Activated CD8-positive, alpha-beta memory T cell treated with anti-CD3 and anti-CD28 coated beads for 24 hours (primary cell): ENCODE measurements around the gene RBMS3.

Experiments used
- DNase-seq: peaks from one replicate; pipeline ENCODE4 v3.0.0-alpha.2; 2020

Gene RBMS3

DNA sequence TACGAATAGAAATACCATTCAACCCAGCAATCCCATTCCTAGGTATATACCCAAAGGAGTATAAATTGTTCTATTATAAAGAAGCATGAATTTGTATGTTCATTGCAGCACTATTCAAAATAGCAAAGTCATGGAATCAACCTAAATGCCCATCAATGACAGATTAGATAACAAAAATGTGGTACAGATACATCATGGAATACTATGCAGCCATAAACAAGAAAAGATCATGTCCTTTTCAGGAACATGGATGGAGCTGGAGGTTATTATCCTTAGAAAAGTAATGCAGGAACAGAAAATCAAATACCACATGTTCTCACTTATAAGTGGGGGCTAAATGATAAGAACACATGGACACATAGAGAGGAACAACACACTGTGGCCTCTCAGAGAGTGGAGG, 571.9 kb downstream of the RBMS3 start:
- no peak for DNase-seq

DNA sequence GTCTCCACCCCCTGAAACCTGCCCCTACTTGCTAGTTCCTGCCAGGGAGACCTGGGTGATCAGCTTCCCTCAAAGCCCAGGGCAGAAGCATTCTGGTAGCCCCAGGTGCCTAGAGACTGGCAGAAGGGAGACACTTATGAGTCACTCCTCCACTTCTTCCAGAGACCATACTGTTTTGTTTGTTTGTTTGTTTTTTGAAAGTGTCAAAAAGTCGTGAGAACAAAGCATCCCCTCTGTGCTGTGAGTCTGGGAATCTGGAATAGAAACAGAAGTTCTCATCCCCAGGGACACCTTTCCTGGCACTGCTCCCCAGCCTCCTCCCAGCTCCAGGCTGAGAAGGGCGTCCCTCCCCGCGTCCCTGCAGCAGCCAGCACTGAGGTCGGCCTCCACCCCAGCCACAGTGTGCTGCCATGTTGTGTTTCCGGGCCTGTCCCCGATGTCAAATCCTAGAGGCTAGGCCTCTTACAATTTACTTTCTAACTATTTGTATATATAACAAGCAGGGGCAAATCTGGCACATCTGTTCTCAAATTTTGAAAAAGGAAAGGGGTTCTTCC, 573.0 kb downstream of the RBMS3 start:
- no peak for DNase-seq

DNA sequence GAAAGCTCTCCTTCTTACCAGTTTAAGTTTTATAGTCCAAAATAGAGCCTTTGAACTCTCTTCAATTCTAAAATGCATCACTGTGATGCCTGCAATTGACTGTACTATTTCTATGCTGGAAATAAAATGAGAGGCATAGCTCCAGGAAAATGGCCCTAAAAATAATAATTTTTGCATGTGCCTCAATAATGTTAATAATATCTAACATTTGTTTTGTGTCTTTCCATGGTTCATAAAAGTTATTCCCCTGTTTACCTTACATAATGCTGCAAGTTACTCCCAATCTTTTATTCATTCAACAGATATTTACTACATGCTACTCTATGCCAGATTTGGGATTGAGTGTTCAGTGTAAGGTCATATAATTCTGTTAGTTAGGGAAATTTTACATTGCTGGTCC, 574.0 kb downstream of the RBMS3 start:
- DNase-seq, result no peak

DNA sequence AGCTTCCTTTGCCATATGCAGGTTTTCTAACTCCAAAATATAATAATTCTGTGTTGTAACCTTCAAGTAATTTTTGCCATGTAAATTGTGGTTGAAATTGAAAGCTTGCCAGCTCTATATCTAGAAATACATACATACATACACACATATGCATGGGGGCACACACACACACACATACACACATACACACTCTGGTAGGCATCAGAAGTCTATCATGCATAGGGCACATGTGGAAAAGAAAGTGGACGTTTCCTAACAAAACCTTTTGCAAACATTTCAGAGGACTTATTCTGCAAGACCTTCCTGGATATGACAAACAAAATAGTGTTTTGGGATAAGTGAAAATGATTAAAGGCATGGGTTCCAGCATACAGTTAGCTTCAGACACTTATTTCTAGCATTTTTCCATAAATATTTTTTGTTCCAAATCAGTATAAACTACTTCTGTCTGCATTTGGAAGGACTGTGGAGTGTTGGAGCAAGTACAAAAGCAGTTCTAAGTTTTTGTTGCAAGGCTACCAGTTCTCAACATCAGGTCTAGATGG, 578.9 kb downstream of the RBMS3 start:
- no peak for DNase-seq

DNA sequence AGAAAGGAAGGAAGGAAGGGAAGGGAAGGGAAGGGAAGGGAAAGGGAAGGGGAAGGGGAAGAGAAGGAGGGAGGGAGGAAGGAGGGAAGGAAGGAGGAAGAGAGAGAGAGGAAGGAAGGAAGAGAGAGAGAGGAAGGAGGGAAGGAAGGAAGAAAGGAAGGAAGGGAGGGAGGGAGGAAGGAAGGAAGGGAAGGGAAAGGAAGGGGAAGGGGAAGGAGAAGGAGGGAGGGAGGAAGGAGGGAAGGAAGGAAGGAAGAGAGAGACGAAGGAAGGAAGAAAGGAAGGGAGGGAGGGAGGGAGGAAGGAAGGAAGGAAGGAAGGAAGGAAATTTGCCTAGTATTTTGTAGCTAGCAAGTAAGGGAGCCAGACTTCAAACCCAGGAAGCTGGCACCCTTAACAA, 583.9 kb downstream of the RBMS3 start:
- DNase-seq, result no peak

DNA sequence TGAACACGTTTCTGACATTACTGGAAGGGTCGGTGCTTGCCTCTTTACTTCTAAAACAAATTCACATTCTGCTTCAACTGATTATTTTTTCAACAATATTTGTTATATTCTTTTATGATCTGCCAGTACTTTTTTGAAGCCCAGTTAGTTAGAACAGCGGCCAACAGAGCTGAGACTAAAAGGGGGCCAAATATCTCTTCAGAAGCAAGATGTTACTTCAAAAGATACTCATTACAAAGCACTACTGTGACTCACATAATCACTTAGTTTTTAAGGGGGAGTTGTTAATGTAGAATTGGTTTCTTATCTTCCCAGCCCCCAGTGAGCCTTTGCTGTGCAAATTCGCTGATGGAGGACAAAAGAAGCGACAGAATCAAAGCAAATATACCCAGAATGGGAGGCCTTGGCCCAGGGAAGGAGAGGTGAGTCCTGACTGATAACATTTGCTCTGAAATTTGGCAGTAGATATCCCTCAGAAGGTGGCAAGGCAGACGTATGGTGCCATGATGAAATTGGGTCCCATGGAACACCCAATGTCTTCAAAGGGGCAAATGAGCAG, 587.8 kb downstream of the RBMS3 start:
- DNase-seq, result no peak

DNA sequence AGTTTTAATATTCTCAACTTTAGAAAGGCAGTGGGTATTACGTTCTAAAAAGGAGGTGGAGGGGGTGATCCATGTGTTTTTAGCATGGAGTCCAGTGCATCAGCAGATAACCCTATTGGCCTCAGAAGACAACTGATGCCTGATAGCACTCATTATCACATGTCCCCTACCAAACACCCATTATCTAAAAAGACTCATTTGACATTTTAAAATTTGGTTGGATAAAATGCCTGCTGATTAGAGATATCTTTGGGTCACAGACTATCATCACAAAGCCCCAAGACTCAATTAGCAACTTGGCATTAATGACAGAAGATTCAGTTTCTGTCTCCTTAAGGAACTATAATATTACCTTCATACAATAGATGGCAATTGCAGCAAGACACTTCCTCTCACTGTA, 589.3 kb downstream of the RBMS3 start:
- no peak for DNase-seq

DNA sequence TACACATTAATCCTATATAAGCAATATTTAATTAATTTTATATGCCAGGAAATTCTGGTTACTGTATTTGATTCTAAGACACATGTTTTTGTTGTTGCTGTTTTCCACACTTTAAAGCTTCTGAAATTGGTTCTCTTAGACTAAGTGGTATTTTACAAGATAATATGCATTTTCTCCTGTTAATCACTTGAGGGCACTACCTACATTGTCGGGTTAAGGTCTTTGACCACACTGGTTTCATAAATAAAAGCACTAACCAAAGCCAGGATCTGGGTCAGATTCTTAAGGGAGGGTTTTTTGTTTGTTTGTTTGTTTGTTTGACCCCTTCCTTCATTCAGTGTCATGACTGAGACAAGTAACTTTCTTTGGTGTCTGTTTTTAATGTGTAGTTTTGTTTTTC, 590.2 kb downstream of the RBMS3 start:
- no peak for DNase-seq

DNA sequence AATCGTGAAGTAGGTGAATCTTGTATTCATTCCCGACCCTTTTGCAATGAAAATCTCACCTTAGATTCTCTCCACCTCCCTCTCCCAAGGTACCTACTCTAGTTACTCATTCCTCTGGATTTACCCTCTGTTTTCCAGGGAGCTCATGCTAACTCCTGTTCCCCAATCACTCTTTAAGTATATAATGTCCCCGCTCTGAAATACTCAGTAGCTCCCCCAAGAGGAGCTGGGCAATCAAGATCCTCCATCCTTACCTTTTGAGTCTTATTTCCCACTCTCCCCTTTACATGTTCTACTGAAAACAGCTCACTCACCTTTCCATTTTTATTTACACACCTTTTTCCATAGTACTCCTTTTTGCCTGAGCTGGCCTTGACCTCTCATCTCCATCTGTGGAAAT, 599.9 kb downstream of the RBMS3 start:
- no peak for DNase-seq

DNA sequence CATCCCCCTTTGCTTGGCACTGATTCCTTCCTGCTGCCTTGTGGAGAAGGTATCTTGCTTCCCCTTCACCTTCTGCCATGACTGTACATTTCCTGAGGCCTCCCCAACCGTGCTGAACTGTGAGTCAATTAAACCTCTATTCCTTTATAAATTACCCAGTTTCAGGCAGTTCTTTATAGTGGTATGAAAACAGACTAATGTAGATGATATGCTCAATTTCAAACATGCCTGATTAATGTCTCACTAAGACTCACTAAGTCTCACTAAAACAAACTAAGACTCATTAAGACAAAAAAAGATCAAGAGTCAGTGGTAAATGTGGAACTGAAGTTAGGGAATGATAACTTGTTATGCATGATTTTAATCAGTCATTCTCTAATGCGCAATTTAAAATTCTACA, 606.6 kb downstream of the RBMS3 start:
- no peak for DNase-seq

DNA sequence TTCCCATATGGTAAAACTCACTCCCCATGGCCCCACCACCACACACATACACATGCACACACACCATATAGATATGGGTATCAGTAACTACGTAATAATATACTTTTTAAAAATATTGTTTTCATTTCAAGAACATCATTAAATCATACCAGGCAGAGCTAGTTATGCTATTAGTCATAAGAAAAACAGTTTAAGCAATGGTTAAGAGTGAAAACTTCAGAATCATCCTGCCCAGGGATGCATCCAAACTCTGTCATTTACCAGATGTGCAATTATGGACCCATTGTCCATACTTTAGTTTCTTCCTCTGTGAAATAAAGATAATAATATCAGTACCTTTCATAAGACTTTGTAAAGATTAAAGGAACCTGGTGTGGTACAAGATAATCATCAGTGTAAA, 608.3 kb downstream of the RBMS3 start:
- DNase-seq, result no peak

DNA sequence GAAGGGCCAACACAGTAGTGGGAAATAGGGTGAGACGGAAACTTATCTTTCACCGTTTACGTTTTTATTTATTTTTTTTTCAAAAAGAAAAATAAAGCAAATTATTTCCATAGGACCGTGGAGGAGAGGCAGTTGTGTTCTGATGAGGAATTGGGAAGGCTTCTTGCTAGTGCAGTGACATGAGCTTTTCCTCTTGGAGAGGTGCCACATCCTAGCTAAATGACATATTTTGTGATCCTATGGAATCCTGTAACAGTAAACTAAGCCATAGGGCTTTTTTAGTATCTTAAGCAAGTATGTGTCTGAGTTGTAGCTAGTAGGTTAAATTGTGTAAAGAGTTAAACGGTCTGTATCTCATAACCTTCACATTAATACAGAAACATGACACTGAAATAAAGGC, 609.9 kb downstream of the RBMS3 start:
- no peak for DNase-seq

DNA sequence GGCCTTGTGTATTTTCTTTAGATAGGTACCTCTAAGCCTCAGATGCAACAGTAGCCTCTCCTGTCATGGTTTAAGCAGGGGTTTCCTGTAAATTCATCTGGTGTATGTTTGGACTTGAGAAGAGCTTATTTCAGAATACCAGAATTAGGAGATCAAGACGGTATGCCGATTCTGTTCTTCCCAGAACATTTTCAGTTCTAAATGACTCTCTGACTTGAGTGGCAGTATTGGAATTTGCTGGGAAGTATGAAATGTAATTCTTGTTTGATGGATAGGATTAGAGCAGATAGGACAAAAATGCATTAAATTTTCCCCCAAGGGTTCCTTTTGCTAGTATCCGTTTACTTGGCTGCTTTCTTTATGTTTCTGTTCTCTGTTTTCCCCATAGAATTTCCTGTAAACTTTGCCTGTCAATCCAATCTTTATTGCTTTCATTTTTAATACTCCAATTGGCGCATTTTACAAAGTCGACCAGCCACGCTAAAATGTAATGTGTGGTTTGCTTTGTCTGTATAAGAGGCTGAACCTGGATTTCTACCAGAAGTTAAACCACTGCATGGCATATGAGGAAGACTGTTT, 612.2 kb downstream of the RBMS3 start:
- DNase-seq, result no peak

DNA sequence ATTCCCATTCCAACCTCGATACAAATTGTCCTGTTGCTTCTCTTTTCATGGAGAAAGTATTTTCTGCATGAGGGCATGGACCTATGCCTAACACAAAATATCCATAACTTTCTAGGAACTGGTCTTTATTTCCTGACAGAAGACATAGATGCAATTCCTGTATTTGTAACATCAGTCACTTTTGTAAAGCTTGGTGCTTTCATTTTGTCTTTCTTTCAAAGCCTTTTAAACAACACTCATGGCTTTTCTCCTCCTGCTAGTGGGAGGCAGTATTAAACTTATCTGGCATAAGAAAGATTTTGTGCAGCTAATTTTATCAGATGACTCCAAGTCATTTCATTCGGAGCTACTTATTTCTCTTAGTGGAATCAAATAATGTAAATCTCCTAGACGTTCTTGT, 616.0 kb downstream of the RBMS3 start:
- no peak for DNase-seq

DNA sequence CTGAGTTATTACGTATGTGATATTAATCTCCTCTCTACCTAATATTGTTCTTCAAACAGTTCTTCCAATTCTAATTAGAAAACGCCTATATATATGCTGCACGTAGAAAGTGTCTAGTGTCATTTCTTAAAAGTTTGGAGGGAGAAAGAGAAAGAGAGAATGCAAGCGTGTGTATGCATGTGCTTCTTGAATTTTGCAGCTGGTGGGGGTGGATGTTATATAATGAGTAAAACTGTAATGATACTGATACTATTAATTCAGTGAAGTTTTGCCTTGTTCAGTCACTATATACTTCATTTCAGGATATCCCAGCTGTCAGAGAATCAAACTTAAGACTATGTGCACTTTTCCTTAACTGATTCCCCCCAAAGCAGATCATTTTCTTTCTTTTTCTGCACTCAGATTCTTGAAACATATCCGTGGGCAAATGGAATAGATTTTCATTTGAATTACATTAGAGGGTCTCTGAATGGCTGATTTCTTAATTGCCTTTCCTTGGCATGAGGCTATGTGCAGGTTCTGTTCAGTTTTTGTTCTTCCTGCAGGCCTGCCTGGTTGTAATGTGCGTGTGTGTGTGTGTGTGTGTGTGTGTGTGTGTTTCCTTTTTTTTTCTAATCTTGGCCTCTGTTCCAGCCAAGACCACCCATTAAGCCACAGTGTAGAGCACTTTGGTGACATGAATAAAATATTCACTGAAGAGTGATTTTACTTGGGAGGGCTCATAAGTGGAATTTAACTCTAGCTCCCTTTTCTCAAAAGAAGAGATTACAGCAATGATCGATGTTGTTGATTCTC, 617.5 kb downstream of the RBMS3 start:
- no peak for DNase-seq

DNA sequence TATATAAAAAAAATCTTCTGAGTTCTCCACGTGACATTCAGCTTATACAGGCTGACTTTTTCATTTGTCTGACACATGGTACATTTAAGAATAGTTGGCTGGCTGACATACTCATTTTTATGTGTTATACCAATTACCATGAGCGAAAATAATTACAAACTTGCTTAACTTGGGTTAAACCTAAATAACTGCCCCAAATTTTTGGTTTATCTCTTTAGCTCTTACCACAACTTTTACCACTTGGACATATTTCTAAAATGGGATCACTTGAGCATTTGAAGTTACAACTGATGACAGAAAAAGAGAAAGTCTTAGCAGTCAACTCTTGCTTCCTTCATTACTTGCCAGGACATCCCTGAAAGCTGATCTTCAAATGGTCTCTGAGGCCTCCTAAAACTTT, 618.1 kb downstream of the RBMS3 start:
- no peak for DNase-seq

DNA sequence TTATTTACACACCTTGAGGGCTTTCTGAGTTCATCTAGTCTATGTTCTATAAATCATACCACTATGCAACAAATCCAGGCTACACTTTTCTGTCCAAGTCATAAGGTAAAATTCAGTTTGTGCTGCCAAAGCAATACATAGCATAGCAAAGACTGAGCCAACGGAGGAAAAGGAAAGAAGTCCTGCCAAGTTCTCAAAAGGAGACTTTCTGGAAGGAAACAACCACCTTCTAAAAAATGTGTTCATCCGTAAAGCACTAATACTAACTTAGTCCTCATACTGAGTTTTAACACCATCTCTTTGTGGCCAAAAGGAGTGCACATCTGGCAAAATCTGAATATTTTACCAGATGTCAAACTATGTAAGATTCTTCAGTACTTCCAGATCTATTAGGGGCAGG, 620.2 kb downstream of the RBMS3 start:
- no peak for DNase-seq

DNA sequence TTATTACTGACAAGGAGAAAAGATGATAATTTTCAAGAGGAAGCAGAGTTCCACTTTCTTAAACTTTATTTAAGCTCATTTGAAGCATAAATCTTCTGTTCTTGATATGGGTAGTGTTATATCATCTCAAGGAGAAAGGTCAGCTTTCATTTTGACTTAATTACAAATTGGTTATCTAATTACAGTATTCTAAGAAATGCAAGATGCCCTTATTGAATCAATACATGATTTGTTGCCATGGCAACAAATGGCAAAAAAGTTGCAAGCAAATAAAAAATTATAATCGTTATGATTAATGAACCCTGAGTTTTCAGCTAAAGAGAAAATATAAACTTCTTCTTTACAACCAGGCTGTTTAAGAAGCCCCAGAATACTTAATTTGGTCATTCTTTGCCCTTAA, 622.7 kb downstream of the RBMS3 start:
- no peak for DNase-seq

DNA sequence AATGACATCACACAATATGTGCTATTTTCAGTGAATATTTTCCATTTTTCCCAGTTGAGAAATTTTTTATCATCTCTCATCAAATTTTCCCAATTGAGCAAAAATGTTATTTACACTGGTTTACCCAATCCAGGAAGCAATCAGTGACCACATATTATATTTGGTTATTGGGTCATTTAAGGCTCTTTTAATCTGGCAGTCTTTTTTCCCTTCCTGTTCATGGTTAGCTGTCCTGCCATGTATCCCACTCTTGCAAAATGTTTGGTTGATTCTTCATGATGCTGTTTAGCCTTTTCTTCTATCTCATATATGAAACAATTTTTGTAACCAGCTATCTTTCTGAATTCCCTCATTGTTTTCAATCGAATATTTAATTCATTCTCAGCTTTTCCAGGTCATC, 626.0 kb downstream of the RBMS3 start:
- DNase-seq, result no peak

DNA sequence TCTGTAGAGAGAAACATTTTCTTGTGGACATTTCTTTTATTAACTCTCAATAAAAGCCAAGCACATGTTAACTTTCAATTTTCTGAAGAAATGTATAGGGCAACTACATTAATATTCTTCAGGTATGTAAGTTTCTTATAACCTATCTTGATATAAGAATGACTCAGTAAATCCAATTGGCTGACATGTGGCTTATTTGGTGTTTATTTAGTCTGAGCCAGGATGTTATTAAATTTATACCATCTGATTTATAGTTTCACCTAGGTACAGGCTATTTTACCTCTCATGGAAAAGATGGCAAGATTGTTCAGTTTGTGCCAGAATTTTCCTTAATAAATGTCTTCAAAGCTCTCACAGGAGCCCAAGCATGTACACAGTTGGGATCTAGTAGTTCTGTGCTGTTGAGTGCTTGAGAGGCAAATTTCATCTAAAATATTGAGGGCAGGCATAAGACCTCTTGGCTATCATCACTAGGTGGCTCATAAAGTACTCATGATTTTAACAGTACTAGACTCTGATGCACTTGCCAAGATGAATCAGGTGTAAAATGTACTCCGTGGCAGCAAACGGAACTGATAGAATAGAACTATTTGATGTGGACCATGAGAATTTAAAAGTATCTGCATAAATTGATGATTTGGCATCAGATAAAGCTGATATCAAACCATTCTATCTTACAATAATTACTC, 631.9 kb downstream of the RBMS3 start:
- no peak for DNase-seq

DNA sequence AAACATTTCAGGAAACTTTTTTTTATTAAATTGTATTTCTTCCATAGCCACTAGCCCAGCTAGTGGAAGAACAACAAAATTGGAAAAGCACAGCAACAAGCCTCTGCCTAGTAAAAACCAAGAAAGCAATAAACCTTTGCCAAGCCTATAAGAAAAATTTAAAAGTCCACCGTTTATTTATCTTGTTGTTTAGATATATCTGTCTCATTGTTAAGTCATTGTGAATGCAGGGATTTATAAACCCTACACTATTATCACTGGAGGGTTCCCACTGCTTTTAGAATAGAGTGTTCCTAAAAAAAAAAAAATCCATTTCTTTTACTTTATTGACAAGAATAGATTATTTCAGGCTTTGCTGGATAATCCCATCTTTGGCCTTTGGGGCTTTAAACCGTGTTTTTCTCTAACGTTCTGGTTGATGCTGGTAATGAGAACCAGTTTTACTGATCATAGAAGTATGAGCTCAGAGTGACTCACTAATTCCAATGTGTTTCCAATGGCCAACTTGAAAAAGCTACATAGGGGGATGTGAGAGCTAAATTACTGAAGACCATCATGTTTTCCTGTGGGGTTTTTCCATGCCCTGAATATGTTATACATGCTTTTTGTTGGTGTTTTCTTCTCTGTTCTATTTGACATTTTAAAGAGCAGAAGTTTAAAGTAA, 634.1 kb downstream of the RBMS3 start:
- DNase-seq, result no peak

DNA sequence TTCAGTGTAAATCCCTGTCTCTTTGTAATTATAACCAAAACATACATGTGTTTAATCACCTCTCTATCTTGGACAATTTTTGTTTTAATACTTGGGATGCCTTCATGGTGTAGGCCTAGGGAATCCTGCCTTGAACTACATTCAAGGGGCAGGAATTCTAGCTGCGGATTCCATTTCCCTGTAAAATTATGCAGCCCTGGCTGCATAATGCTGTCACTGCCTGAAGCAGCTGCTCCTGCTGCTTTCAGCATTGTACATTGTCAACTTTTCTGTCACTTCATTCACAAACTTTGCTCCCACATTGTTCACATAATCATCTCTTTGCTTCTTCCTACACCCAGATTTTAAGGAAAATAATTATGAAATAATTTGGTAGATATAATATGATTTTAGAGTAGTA, 638.7 kb downstream of the RBMS3 start:
- no peak for DNase-seq
